HepG2 (cell line): Measurements from ENCODE around the gene NEK6. TPM values are rescaled to one million over a fixed set of nuclear protein-coding genes. Genes with fewer than 3 reads are reported as not detected.

Source experiments
- ATAC-seq: fragments of 200-7000 bp; cut with Tn5 transposase; 3 replicates; pipeline ENCODE4 v1.9.1; 2020; ENCODE audit warnings: mild to moderate bottlenecking, moderate library complexity
- BruUV-seq: library from RNA; stranded (reverse); fragments of 400-500 nt; replicated peaks from 2 replicates; lab custom pipeline; 2021; lab: Mats Ljungman, UMichigan
- CTCF ChIA-PET: fragments of 300-600 bp; formaldehyde crosslinking; extraction: SDS; loops from one replicate; lab custom pipeline; 2021; ENCODE audit warnings: low total read pairs, inconsistent platforms, low intra/inter-chr PET ratio; lab: Yijun Ruan, JAX
- POLR2A ChIA-PET: fragments of 350-600 bp; sonication (Branson Sonifier 250); formaldehyde crosslinking; loops from one replicate; lab custom pipeline; 2020; ENCODE audit warnings: antibody characterized with exemption, inconsistent platforms; lab: Yijun Ruan, JAX
- DNase-seq: peaks from one replicate; pipeline ENCODE4 v3.0.0-alpha.2; 2015; ENCODE audit warnings: low spot score
- FAIRE-seq: peaks from 3 replicates; lab custom pipeline; 2011; peaks lifted over from hg19 to GRCh38; lab: Jason Lieb, UNC
- H2AFZ ChIP-seq: one replicate; pipeline ENCODE4 v1.6.1; 2011; ENCODE audit warnings: low read length, inconsistent platforms
- H3K27ac ChIP-seq: fragments of 300-600 bp; 3 replicates; pipeline ENCODE4 v1.8.0; 2011; ENCODE audit warnings: mixed run types, mild to moderate bottlenecking, mixed read lengths, low read length, inconsistent platforms; ENCODE audit not compliant: insufficient read depth; ENCODE audit errors: extremely low read length
- H3K27me3 ChIP-seq, 2 experiments: fragments of 200-600 bp in 1 of 2; 2 replicates in 1 of 2; 3 replicates in 1 of 2; pipeline versions ENCODE4 v1.6.0 to v1.8.0; 2011; ENCODE audit warnings: low read length in 2 of 2, mild to moderate bottlenecking in 2 of 2, moderate library complexity in 2 of 2, inconsistent platforms in 1 of 2; ENCODE audit not compliant: insufficient read depth in 2 of 2, control insufficient read depth in 1 of 2
- H3K36me3 ChIP-seq, 2 experiments: fragments of 200-600 bp in 1 of 2; replicated peaks in 1 of 2; 2 replicates in 1 of 2; 3 replicates in 1 of 2; pipeline versions ENCODE4 v1.5.1 to v1.8.0; 2011; ENCODE audit warnings: low read length in 2 of 2, inconsistent platforms in 1 of 2; ENCODE audit not compliant: insufficient read depth in 2 of 2, control insufficient read depth in 1 of 2
- H3K4me1 ChIP-seq: 2 replicates; pipeline ENCODE4 v1.5.1; 2012; ENCODE audit warnings: low read length, inconsistent platforms; ENCODE audit not compliant: insufficient read depth
- H3K4me2 ChIP-seq: 2 replicates; pipeline ENCODE4 v1.6.0; 2011; ENCODE audit warnings: low read depth, low read length, inconsistent platforms
- H3K4me3 ChIP-seq, 3 experiments: fragments of 200-600 bp in 1 of 3; sonication (generic), shearing (Covaris generic) in 1 of 3; replicated peaks in 1 of 3; 2 replicates each; pipeline ENCODE4 v1.5.1; 2011 to 2016; ENCODE audit warnings: low read length in 3 of 3, inconsistent platforms in 2 of 3, low read depth in 2 of 3, mild to moderate bottlenecking in 2 of 3, control low read depth in 1 of 3, mixed read lengths in 1 of 3; ENCODE audit not compliant: insufficient read depth in 1 of 3
- H3K79me2 ChIP-seq: one replicate; pipeline ENCODE4 v1.6.1; 2011; ENCODE audit warnings: low read length, inconsistent platforms; ENCODE audit not compliant: insufficient read depth
- H3K9ac ChIP-seq: 2 replicates; pipeline ENCODE4 v1.6.0; 2011; ENCODE audit warnings: mild to moderate bottlenecking, low read depth, low read length, inconsistent platforms; ENCODE audit not compliant: insufficient read depth
- H3K9me3 ChIP-seq: 2 replicates; pipeline ENCODE4 v1.5.1; 2012; ENCODE audit warnings: mild to moderate bottlenecking, low read length
- H4K20me1 ChIP-seq: 2 replicates; pipeline ENCODE4 v1.6.0; 2011; ENCODE audit warnings: inconsistent platforms, mild to moderate bottlenecking, low read length, moderate library complexity; ENCODE audit not compliant: insufficient read depth
- AGO2 ChIP-seq: fragments of 200-400 bp; formaldehyde crosslinking; optimal IDR thresholded peaks from 2 replicates; pipeline ENCODE3; 2017; ENCODE audit warnings: mild to moderate bottlenecking, low read depth, low read length, moderate library complexity
- AKAP8 ChIP-seq: sonication (generic); formaldehyde crosslinking; IDR thresholded peaks from 2 replicates; pipeline ENCODE4 v1.5.1; 2020; ENCODE audit warnings: mild to moderate bottlenecking, missing genetic modification reagents
- POLR2A ChIP-seq, 2 experiments: IDR thresholded peaks; 2 replicates each; pipeline ENCODE4 v1.6.1; 2011; ENCODE audit warnings: low read depth in 2 of 2, low read length in 2 of 2, mild to moderate bottlenecking in 1 of 2, moderate library complexity in 1 of 2; ENCODE audit not compliant: insufficient read depth in 1 of 2
- POLR2AphosphoS5 ChIP-seq: IDR thresholded peaks from 2 replicates; pipeline ENCODE4 v1.6.1; 2012; ENCODE audit warnings: low read depth, low read length
- POLR2G ChIP-seq: fragments of 200-400 bp; formaldehyde crosslinking; IDR thresholded peaks from 2 replicates; pipeline ENCODE4 v1.6.1; 2018; ENCODE audit warnings: mild to moderate bottlenecking, low read depth, low read length, moderate library complexity
- RBFOX2 ChIP-seq: fragments of 200-400 bp; formaldehyde crosslinking; IDR thresholded peaks from 2 replicates; pipeline ENCODE4 v1.6.1; 2017; ENCODE audit warnings: low read depth, mild to moderate bottlenecking, low read length
- RBM22 ChIP-seq: fragments of 200-400 bp; formaldehyde crosslinking; optimal IDR thresholded peaks from 2 replicates; pipeline ENCODE3; 2017; ENCODE audit warnings: mild to moderate bottlenecking, low read length, moderate library complexity
- WGBS: methylation state at CpG from one replicate; pipeline ENCODE4 v1.1.6; 2017; ENCODE audit warnings: low lambda C conversion rate; 5-methylcytosine and 5-hydroxymethylcytosine counted together
- in situ Hi-C: cut with HindIII; loops from 2 replicates; pipeline ENCODE4 v1.10.0; 2017; ENCODE audit warnings: low pct_unique_long_range_greater_than_20kb; ENCODE audit not compliant: extremely low pct_ligation_motif_present
- intact Hi-C: fragments of 100-400 bp; cut with micrococcal nuclease; formaldehyde crosslinking; loops from one replicate; pipeline ENCODE4 v1.10.0; 2022; ENCODE audit not compliant: unreplicated experiment
- polyA plus RNA-seq, 8 experiments: library from polyadenylated mRNA; depleted of rRNA in 3 of 8; stranded (reverse) in 7 of 8; unstranded in 1 of 8; fragments of >200 nt; fragmentation: Illumina TruSeq in 4 of 8; extraction: Trizol in 4 of 8; gene quantifications; 2 replicates each; pipeline versions ENCODE4 v1.2.1 to v1.2.3, GENCODE V29; 2011 to 2016; ENCODE audit warnings: low read depth in 4 of 8, missing spikeins in 1 of 8, mixed read lengths in 1 of 8; ENCODE audit not compliant: insufficient read depth in 1 of 8
- total RNA-seq, 5 experiments: library from RNA; depleted of rRNA; stranded (reverse); fragments of >200 nt; fragmentation: Illumina TruSeq; extraction: Trizol; gene quantifications; 2 replicates each; pipeline ENCODE4 v1.2.3, GENCODE V29; 2016; ENCODE audit warnings: low read depth in 1 of 5
- TF ChIP-seq, protein P1 (sequence below): sonication (generic); formaldehyde crosslinking; IDR thresholded peaks from 2 replicates; pipeline ENCODE4 v1.8.1; 2023; ENCODE audit warnings: mild to moderate bottlenecking, inconsistent platforms, moderate library complexity, missing genetic modification reagents, borderline replicate concordance

NEK6 gene
- total and polyA plus RNA-seq, 2 of the 13 experiments (the other 11 are each of a cell fraction or from before 2014, with no cell fraction given): 30.4 to 119 TPM

DNA sequence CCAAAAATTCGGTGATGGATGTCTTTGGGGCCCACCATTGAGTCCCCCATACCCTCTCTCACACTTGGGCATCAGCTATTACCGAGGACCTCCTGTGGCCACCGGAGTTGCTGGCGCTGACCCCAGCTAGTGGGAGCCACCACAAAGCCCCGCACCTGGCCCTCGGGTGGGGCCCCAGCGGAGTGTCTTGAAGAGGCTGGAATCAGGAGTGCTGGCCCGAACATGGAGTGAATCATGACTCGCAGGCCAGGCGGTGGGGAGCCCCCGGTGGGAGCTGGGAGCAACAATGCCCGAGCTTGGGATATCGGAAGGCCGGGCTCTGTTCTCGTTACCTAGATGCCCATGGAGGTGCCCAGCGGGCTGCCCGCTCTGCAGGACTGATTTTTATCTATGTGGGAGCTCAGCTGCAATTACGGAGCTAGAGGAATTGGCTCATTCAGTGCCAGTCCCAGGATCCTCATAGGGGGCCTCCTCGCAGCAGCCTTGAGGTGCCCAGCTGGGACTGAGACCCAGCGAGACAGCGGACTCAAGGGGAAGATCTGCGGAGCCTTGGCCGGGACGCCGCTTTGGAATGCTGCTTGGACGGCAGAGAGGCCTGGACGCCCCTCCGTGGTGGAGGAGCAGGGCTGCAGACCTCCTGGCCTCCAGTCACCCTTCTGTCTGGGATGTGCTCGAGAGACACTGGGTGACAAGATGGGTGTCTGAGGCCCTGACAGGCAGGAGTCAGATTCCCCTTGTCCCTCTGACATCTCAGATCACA lies 86.7 kb downstream of the NEK6 start:
- WGBS: 96% methylated on average over 15 of the region's 29 CpGs
- Histone ChIP-seq H3K9me3 (no peaks in the 10 kb centered on the region), H3K27me3 (no peaks in the 10 kb centered on the region), H3K79me2 (no peaks in the 10 kb centered on the region), H4K20me1 (no peaks in the 10 kb centered on the region), H3K4me2 (no peak overlapping the region)
- in situ Hi-C loops: no loop called here
- no peak for ATAC-seq
- TF ChIP-seq POLR2A (IDR thresholded peaks at IDR 0.05; ENCODE audit: insufficient read depth in 1 of 2, low read depth in 2 of 2, low read length in 2 of 2) (peak in 1 of 2 experiments; percentile 16; a peak in 1 of 4 replicates), POLR2G (peak; percentile 15; the same call in 1 of the 2 replicates), RBFOX2 (no peak), POLR2AphosphoS5 (0 out of 2 replicates have a peak, but pooled peaks have one; percentile 20), AGO2 (peak; percentile 78)
- TF ChIP-seq, all 625 proteins: peak for 4
- no peak for FAIRE-seq
- H2AFZ ChIP-seq: no peak overlapping the region
- POLR2A ChIA-PET: no interaction called here
- no TSS peak for BruUV-seq
- CTCF ChIA-PET: no interaction called here
- no peak overlapping the region for H3K4me3 ChIP-seq
- H3K27ac ChIP-seq: no peak overlapping the region
- no peaks in the 10 kb centered on the region for H3K4me1 ChIP-seq
- DNase-seq: no peak
- peaks cover 37 to 80% of the 10 kb centered on the region in 2 experiments; a peak in 4 of 5 replicates for H3K36me3 ChIP-seq
- H3K9ac ChIP-seq: no peak overlapping the region
- intact Hi-C loops: no loop called here

DNA sequence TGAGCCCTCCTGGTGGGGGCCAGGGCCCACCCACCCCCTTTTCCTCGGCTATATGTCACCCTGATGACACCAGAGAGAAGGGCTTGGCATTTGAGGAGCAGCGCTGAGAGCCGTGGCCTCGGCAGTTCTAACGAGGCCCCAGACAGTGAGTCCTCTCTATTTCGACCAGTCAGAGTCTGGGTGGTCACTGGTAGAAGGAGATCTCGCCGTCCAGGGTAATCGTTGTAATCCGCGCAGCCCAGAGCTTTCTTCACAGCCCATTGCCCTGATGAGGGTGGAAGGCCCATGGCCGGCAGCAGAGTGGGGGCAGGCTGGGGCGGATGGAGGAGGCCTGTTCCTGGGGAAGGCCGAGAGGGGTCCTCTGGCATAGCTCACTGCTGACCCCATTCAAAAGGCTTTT lies 87.3 kb downstream of the NEK6 start:
- CTCF ChIA-PET: no interaction called here

More for the DNA sequence above, 87.3 kb downstream of the NEK6 start:
- intact Hi-C loops: no loop called here
- H3K9ac ChIP-seq: no peak overlapping the region
- in situ Hi-C loops: no loop called here
- no peaks in the 10 kb centered on the region for H3K79me2 ChIP-seq
- no peaks in the 10 kb centered on the region for H3K27me3 ChIP-seq
- peaks cover 38 to 80% of the 10 kb centered on the region in 2 experiments; a peak in 4 of 5 replicates for H3K36me3 ChIP-seq
- TF ChIP-seq RBM22: peak; percentile 5
- TF ChIP-seq AKAP8 (CRISPR knock-in tag): peak; percentile 51; the same call in 1 of the 2 replicates
- TF ChIP-seq, protein P1, sequence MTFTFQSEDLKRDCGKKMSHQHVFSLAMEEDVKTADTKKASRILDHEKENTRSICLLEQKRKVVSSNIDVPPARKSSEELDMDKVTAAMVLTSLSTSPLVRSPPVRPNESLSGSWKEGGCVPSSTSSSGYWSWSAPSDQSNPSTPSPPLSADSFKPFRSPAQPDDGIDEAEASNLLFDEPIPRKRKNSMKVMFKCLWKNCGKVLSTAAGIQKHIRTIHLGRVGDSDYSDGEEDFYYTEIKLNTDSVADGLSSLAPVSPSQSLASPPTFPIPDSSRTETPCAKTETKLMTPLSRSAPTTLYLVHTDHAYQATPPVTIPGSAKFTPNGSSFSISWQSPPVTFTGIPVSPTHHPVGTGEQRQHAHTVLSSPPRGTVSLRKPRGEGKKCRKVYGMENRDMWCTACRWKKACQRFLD: no peak
- H3K27ac ChIP-seq: no peak overlapping the region
- WGBS: 99% methylated on average over 13 of the region's 14 CpGs
- no TSS peak for BruUV-seq
- no peak for ATAC-seq
- no peak overlapping the region for H3K4me3 ChIP-seq
- POLR2A ChIA-PET: no interaction called here
- H3K4me2 ChIP-seq: no peak overlapping the region
- FAIRE-seq: no peak
- H4K20me1 ChIP-seq: no peaks in the 10 kb centered on the region
- DNase-seq: no peak
- H3K9me3 ChIP-seq: no peaks in the 10 kb centered on the region
- no peak overlapping the region for H2AFZ ChIP-seq
- no peaks in the 10 kb centered on the region for H3K4me1 ChIP-seq
